GM12891 (cell line): Measurements from ENCODE around the gene ARSB.

Source experiments
- POLR2A ChIP-seq: IDR thresholded peaks from 2 replicates; pipeline ENCODE4 v1.6.1; 2011; ENCODE audit warnings: low read depth, low read length, control low read depth
- TAF1 ChIP-seq: IDR thresholded peaks from 2 replicates; pipeline ENCODE4 v1.6.1; 2011; ENCODE audit warnings: low read depth, low read length, control low read depth

DNA sequence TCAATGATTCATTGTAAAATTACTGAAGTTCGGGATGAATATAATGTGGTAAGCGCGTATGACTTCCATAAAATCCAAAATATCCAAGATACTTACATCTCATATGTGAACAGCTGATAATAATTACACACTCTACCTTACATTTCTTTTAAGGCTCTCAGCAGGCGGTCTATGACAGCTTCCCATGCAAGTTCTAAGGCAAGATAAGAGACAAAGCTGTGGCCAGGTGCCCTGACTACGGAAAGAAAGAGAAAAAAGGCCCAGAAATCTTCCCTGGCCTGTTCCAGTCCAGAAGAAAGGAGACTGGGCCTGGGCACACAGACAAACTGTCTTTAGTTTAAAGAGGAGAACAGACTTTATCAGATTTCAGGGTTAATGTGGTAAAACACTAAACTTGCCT, 69.1 kb downstream of the ARSB start:
- TF ChIP-seq TAF1 (no peak), POLR2A (no peak)
